Measurements from ENCODE around the gene SSBP2. TPM values are rescaled to one million over a fixed set of nuclear protein-coding genes. Genes with fewer than 3 reads are reported as not detected.

The SSBP2 gene
- 6.3 to 8.9 TPM (median 7.1 TPM) in 5 replicates for total RNA-seq (2022; extraction: Qiagen RNA extraction; ENCODE audit: low read depth)

DNA sequence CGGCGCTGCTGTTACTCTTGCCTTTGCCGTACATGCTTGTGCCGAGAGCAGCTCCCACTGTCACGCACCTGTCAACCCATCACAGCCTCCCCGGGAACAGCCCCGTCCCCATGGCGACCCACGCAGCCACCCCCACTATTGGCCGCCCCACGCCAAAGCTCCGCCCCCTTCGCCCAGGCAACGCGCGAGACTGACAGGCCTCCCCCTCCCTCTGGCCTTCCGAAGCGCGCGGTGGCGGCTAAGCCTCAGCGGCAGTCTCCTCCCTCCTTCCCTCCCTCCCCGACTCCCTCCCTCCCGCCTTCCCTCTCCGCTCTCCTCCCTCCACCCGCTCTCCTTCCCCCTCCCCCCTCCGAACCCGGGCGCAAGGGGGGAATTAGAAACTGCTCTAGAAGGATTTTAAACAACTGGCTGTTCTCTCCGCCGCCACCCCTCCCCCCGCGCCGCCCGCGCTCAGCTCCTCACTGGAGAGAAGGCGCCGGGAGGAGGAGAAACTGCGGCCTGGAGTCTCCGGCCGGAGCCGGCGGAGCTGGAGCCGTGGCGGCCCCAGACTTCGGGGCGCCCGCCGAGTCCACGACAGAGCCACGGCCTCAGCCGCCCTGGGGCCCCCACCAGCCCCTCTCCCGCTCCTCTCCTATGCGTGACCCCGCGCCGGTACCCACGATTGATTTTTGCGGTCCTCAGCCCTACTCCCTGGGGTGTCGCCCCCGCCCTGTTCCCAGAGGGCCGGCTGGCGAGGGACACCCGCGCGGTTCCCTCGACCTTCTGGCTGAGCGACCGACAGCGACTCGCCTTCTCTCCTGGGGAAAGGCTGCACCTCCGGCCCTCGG, at the start of gene SSBP2:
Gene SSBP2, minus strand, starts transcription at position 89 of the 827 bp plus-strand sequence. Its CDS starts 55 bp downstream, at position 34.

GRCh38 chr5:81393783-81394718, 356.8 kb downstream of the SSBP2 start, which contains the start of gene ACOT12:
Gene ACOT12, minus strand, starts transcription at chr5:81394134. Its CDS starts 20 bp downstream, at chr5:81394114.

Other genes with a start within 250 kb of the SSBP2 start
- gene ATG10, start 220.9 kb upstream of the SSBP2 start, total RNA-seq (2022; extraction: Qiagen RNA extraction; ENCODE audit: low read depth) = 7.2 to 9.4 TPM (median 7.6 TPM) in 5 replicates